ENCODE data around the gene CATSPERZ.

The CATSPERZ gene, protein sequence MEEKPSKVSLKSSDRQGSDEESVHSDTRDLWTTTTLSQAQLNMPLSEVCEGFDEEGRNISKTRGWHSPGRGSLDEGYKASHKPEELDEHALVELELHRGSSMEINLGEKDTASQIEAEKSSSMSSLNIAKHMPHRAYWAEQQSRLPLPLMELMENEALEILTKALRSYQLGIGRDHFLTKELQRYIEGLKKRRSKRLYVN

DNA sequence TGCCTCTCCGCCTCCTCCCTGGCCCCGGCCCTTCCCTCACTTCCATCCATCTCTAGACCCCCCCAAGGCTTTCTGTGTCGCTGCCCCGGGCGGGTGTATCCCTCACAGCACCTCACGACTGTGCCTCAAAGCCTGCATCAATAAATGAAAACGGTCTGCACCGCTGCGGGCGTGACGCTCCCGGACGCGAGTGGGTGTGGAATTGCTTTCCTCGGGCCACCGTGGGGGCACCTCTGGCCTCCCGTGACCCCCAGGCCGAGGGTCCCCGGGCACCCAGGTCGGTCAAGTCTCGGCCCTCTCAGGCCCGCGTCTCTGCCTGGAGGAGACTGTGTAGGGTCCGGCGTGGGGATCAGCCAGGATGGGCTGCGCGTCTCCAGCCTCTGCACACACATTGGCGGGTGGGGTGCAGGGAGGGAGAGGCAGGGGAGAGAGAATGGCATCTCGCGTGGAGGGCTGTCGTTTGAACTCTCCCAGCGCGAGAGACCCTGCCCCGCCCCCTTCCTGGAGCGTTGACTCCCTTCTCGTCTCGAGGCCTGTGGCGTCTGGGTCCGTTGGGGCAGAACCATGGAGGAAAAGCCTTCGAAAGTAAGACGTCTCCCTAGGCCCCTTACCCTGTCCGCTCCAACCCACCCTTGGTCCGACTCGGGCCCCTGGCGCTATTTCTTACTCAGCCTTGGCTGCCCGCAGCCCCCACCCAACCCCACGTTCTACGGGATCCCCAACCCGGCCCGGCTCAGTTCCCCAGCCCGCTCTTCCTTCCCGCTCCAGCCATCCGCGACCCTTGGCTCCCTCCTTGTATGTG lies at the start of gene CATSPERZ:
CATSPERZ (plus strand) TSS at position 512 of the 802 bp plus-strand sequence; CDS start at position 565, 53 bp downstream.
- H3K27me3 ChIP-seq (ENCODE audit: insufficient read depth, poor library complexity, severe bottlenecking), result peaks cover 22% of the 10 kb centered on the region
- no peaks in the 10 kb centered on the region for H3K9me3 ChIP-seq (ENCODE audit: severe bottlenecking)
- H3K4me1 ChIP-seq (ENCODE audit: insufficient read depth, poor library complexity, severe bottlenecking), result no peaks in the 10 kb centered on the region
- H3K27ac ChIP-seq (ENCODE audit: poor library complexity, severe bottlenecking), result no peak within 1 kb of the TSS
- peak within 1 kb of the TSS; percentile 7 for H3K4me3 ChIP-seq (ENCODE audit: severe bottlenecking)
- no peak for TF ChIP-seq CTCF (IDR thresholded peaks at IDR 0.05; ENCODE audit: poor library complexity, severe bottlenecking)
- ATAC-seq (ENCODE audit: low read depth) (no peak), DNase-seq (ENCODE audit: low spot score) (no peak)
- no peaks in the 10 kb centered on the region for H3K36me3 ChIP-seq (ENCODE audit: low read depth)

- ATAC-seq (ENCODE audit: low read depth) (no peak), DNase-seq (ENCODE audit: low spot score) (no peak)
- H3K36me3 ChIP-seq (ENCODE audit: low read depth), result peaks cover 20% of the 10 kb centered on the region
- H3K27ac ChIP-seq (ENCODE audit: poor library complexity, severe bottlenecking), result peak overlapping the region; percentile 75
- H3K4me1 ChIP-seq (ENCODE audit: insufficient read depth, poor library complexity, severe bottlenecking), result peaks cover 8% of the 10 kb centered on the region
- H3K9me3 ChIP-seq (ENCODE audit: severe bottlenecking), result no peaks in the 10 kb centered on the region
- no peaks in the 10 kb centered on the region for H3K27me3 ChIP-seq (ENCODE audit: insufficient read depth, poor library complexity, severe bottlenecking)
- H3K4me3 ChIP-seq (ENCODE audit: severe bottlenecking), result peak overlapping the region; percentile 89
- TF ChIP-seq CTCF (IDR thresholded peaks at IDR 0.05; ENCODE audit: poor library complexity, severe bottlenecking), result no peak
Observed at GRCh38 chr11:64250415-64251015, 49.6 kb upstream of the CATSPERZ start.

- Histone ChIP-seq H3K27me3 (ENCODE audit: insufficient read depth, poor library complexity, severe bottlenecking) (no peaks in the 10 kb centered on the region), H3K36me3 (ENCODE audit: low read depth) (peaks cover 27% of the 10 kb centered on the region), H3K4me1 (ENCODE audit: insufficient read depth, poor library complexity, severe bottlenecking) (peaks cover 8% of the 10 kb centered on the region), H3K9me3 (ENCODE audit: severe bottlenecking) (no peaks in the 10 kb centered on the region), H3K27ac (ENCODE audit: poor library complexity, severe bottlenecking) (peak within 1 kb of the TSS; percentile 75), H3K4me3 (ENCODE audit: severe bottlenecking) (peak within 1 kb of the TSS; percentile 89)
- TF ChIP-seq CTCF (IDR thresholded peaks at IDR 0.05; ENCODE audit: poor library complexity, severe bottlenecking), result peak; percentile 93
- ATAC-seq (ENCODE audit: low read depth), result peak; percentile 24
- DNase-seq (ENCODE audit: low spot score), result no peak
Observed at GRCh38 chr11:64251016-64251752, 49.0 kb upstream of the CATSPERZ start, which contains the start of gene PLCB3. TSS of gene PLCB3 (plus strand) at chr11:64251530. CDS start at chr11:64251650, 120 bp downstream.

DNA sequence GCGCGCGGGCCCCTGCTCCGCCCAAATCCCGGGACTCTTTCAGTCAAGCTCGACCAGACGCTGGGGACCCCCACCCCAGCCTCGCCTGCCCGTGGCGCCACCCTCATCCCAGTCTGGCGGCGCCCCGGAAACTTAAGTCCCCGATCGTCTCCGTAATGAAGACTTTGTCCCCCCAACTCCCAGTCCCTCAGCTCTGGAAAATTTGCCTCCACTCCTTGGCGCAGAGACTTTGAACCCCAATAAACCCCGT lies 48.5 kb upstream of the CATSPERZ start:
- Histone ChIP-seq H3K9me3 (ENCODE audit: severe bottlenecking) (no peaks in the 10 kb centered on the region), H3K27ac (ENCODE audit: poor library complexity, severe bottlenecking) (peak overlapping the region; percentile 75), H3K4me3 (ENCODE audit: severe bottlenecking) (peak overlapping the region; percentile 89), H3K36me3 (ENCODE audit: low read depth) (peaks cover 32% of the 10 kb centered on the region), H3K27me3 (ENCODE audit: insufficient read depth, poor library complexity, severe bottlenecking) (no peaks in the 10 kb centered on the region), H3K4me1 (ENCODE audit: insufficient read depth, poor library complexity, severe bottlenecking) (peaks cover 8% of the 10 kb centered on the region)
- TF ChIP-seq CTCF (IDR thresholded peaks at IDR 0.05; ENCODE audit: poor library complexity, severe bottlenecking), result no peak
- no peak for DNase-seq (ENCODE audit: low spot score)
- no peak for ATAC-seq (ENCODE audit: low read depth)
